CD4-positive, alpha-beta T cell treated with Interleukin-17A for 1 hour (primary cell): Measurements from ENCODE around the gene PIK3R5.

Source experiments
- DNase-seq: peaks from one replicate; pipeline ENCODE4 v3.0.0-alpha.2; 2020

Gene PIK3R5

DNA sequence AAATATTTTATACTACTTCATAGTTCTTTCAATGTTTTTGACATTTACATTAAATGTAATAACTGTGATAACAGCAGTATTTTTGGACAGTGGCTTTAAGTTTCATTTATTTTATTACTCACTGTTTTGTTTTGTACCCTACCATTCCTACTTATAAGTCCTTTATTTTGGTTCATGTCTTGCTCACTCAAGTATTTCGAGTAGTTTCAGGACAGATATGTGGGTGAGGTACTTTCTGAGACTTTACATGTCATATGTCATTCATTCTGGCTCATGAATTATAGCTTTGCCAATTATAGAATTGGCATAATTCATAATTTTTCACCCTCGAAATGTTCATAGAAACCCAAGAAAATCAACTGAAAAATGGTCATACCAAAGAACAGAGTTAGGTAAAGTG is 44.4 kb downstream of the PIK3R5 start:
- DNase-seq: no peak

DNA sequence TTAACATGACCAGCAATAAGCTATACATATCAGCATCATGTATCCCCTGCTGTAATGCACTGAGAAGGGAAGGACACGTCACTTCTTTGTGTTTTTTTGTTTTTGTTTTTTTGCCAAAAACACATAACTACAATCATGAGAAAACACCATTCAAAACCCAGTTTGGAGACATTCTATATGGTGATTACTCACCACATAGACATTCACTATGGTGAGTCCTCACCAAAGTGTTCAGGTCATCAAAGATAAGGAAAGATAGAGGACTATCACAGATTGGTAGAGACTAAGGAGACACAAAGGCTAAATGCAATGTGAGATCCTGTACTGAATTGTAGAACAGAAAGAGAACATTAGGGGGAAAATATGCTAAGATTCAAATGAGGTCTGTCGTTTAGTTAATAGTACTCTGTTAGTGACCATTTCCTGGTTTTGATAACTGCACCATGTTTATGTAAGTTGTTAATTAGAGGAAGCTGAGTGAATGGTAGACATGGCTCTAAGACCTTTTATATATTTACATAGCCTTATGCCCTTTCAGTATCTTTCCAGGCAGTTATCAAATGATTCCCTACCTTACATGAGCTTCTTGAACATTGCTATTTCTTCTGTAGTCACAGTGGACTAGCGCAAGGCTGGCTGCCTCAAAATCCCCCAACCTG is 46.6 kb downstream of the PIK3R5 start:
- DNase-seq: no peak

GRCh38 chr17:8916466-8916865 is 49.0 kb downstream of the PIK3R5 start:
- no peak for DNase-seq

DNA sequence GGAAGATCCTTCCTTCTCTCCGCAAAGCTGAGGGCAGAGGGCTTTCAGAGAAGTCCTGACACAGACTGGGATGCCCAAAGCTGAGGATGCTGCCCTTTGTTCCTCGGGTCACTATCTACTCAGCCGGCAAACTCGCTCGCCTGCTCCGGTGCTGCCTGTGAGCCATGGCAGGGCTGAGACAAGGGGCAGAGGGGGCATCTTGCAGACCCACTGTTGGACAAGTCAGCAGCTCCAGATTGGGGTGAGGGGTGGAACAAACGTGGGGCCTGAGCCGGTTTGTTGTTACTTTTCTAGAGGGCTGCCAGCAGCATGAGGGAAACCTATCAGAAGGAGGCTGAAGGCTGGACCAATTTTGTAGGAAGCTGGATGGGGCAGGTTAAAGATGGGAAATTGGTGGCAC is 51.0 kb downstream of the PIK3R5 start:
- DNase-seq: no peak

- DNase-seq: no peak
Measured at GRCh38 chr17:8913879-8914278, 51.6 kb downstream of the PIK3R5 start.

GRCh38 chr17:8913091-8913490 is 52.4 kb downstream of the PIK3R5 start:
- no peak for DNase-seq

DNA sequence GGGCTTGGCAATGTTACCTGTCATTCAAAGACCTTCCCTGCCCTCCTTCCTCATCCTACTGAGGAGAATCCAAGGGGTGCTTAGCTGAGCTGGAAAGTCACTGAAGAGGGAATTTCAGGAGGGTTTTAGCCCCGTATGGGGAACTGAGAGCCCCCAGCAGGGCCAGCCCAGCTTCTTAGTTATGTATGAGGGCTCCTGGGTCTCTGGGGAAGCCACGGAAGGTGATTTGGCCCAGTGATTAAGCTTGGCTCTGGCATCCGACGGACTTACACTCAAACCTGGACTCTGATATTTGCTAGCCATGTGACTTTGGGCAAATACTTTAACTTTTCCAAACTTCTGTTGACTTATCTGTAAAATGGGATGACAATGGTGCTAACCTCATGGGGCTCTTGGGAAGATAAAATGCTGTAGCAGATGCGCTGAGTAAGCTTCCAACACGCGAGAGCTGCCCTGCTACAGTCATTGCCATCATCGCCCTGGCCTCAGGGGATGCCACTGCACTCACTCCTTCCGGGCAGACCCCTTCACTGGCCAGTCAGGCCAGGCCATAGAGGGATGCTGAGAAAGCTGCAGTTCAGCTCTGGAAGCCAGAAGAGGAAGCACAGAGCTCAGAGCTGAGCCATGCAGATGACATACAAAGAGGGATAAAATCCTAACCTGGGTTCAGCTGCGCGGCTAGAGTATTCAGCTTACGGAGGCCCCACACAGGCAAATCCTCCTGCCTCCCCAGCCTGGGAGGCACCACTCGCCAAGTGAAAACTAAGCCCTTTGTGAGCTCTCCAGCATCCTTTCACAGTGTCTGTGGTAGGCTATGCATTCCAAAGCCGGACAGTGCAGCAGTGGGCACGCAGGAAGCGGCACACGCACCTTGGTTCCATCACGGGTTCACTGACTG is 53.2 kb downstream of the PIK3R5 start:
- DNase-seq: no peak

DNA sequence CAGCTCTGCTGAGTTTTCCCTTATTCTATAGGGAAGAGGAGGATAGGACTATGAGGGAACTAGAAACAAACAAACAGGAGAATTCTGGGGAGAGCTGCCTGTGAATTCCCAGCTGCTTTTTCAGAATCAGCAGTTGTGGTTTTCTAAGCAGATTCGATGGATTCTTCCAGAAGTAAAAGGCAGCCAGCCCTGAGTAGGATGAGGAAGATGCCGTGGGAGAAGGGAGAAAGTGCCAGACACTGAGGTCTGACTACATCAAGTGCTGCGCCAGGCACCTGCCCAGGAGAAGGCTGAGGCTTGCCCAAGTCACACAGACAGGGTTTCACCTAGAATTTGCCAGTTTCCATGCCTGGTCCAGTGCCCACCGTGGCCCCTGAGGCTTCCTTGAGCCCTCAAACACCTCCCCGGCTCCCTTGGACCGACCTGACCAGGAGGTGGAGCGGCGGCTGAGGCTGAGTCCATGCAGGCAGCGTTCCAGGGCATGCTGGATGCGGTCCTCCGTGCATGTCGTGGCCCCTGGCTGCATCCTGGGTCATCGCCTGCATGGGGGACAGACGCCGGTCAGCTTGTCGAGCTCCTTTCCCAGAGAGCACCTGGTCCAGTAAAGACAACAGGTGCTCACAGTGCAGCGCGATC is 54.4 kb downstream of the PIK3R5 start:
- no peak for DNase-seq

- DNase-seq: no peak
Measured at GRCh38 chr17:8909586-8910270, 55.8 kb downstream of the PIK3R5 start.

- peak; percentile 31 for DNase-seq
Measured at GRCh38 chr17:8905331-8905730, 60.2 kb downstream of the PIK3R5 start.

DNA sequence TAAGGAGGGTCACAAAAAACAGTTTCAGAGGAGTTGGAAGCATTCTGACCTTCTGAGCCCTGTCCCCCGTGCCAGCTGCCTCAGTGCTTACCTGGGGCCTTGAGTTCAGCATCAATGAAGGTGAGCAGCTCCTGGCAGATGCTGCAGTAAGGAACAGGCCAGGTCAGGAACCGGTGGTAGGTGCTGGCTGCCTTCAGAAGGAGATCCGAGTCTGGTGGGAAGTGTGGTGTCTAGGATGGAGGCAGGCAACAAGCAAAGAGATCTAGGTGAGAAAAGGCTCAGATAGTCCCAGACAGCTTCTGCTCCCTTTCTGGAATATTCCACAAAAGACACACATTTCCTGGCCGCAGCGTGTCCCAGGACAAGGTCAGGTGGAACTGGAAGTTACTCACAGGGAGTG is 60.8 kb downstream of the PIK3R5 start:
- no peak for DNase-seq

- no peak for DNase-seq
Measured at GRCh38 chr17:8904201-8904600, 61.3 kb downstream of the PIK3R5 start.

DNA sequence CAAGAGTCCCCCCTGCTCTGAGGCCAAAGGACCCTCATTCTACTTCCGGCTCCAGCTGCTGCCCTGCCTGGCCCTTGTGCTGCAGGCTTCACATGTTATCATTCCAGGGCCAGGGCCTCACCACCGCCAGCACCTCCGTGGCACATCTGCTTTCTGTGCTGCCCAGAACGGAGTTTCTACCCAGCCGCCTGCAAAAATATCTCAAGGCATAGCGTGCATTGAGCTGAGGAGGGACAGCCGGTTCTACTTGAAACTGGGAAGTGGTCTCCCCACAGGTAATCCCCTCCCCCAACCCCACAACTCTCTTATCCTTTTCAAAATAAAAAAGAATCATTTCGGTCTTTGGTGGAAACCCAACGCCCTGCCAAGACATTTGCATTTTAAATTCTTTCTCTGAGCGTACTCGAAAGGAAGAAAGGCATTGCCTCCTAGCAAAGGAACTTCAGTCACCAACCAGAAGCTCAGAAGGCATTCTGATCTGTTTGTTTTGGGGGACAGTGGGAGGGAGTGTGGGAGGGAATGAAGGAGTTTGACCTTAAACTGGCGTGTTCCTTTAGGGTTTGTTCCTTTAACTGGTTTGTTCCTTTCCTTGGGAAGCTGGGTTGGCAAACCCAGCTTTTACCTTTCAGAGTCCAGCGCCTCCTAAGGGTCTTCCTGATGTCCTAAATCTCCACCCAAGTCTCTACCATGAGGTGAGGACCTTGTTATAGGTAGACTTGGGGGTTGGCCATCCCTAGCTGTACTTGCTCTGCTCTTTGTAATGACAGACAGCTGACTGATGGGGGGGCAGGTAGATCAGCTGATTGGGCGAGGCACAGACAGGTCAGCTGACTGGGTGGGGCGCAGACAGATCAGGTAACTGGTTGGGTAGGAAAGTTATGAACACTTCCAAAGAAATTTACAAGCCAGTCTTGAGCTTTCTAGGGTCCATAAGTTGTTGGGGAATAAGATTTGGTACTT is 64.6 kb downstream of the PIK3R5 start:
- peak; percentile 43 for DNase-seq

DNA sequence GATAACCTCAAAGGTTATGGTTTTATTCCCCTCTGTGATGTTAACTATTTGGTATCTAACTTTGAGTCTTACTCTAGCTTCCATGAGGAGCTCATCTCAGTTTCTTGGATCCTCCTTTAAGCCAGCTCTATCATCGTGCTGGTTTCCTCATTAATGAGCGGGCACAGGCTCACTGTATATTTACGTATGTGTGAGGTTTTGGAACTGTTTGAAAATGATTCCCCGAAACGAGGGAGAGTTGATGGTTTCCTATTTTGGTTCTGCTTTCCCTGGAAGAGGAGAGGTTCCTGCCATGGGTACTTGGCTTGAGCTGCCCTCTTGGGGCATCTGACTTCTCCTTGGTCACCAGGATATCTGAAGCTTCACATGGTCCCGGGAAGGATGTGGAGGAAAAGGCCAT is 65.3 kb downstream of the PIK3R5 start:
- DNase-seq: no peak

GRCh38 chr17:8898636-8899035 is 66.9 kb downstream of the PIK3R5 start:
- no peak for DNase-seq

- DNase-seq: no peak
Measured at GRCh38 chr17:8898126-8898525, 67.4 kb downstream of the PIK3R5 start.

DNA sequence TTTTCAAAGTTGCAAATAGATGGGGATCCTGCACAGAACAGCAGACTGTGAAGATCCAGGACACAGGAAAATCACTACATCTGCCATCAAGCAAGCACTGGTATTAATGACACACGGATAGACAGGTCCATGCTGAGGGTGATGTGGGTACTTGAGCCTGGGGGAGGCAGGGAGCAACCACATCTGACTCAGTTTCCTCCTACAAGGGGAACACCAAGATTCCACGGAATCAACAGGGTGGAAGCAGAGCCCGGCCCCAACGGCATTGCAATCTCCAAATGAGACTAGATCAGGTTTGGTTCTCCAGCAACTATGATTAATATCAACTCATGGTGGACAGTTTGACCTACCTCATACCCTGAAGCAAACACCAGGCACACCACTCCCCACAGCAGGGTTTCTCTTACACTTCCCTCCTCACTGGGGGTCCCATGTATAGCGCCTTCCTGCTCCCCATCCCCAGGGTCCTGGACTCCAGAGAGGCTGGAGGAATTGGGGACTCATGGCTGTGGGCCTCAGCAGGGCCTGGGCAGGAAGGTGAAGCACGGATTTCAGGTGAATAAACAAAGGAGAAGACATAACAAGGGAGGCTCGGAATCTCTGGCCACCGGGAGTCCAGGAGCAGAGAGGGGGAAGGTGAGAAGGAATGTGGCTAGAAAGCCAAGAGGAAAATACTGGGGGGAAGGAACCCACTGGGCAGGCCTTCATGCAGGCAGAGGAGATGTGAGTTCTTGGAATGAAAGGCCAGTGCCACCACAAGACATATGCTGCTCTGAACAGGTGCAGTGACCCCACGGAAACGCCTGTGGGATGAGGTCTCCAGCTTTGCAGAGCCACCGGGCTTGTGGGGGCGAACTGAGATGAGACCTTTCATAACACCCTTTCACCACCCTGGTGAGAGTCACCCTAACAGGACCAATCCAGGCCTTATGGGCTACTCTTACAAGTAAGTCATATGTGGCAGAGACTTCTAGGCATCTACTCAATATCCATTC is 68.6 kb downstream of the PIK3R5 start:
- DNase-seq: no peak

- no peak for DNase-seq
Measured at GRCh38 chr17:8896087-8896486, 69.4 kb downstream of the PIK3R5 start.

DNA sequence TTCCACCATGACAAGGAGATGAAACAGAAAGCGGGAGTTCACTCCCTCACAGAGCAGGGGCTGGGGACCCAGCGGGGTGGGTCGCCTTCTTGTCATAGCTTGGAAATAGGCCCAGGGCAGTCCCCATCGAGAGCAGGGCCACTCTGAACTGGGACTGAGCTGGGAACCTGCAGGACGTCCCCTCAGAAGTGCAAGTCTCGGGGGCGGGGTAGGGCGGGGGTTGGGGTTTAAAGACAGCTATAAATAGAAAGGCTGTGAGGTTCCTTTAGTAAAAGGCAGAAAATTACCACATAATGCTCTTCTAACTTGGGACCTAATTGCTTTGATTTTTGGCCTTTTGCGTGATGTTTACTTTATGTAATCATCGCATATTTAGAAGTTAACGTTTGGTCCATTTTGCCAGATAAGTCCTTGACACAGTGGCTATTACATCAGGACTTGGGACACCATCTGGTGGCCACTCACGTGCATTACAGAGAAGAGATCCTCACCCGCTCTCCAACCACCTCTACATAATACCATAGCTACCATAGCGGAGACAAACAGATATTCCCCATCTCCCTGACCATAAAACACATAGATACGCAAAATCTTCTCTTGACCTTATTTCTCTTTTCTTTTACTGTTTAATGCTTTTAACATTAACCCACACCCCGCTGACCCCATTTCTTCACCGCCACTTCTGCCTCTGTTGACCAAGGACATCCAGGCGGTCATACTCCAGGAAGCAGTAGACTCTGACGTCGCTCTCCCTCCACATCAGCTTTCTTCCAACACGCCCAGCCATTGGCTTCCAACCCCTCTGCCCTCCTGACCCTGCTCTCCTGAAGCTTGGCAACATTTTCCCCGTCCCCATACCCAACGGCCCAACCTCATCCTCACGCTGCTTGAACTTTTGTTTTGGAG is 70.6 kb downstream of the PIK3R5 start:
- peak; percentile 72 for DNase-seq

GRCh38 chr17:8894202-8894671 is 71.3 kb downstream of the PIK3R5 start:
- no peak for DNase-seq
